Bronchial epithelial cell (primary cell): Measurements from ENCODE around the gene NUP43. TPM values are rescaled to one million over a fixed set of nuclear protein-coding genes. Genes with fewer than 3 reads are reported as not detected.

Source experiments
- DNase-seq: peaks from one replicate; pipeline ENCODE4 v3.0.0-alpha.2; 2010; ENCODE audit warnings: low read depth
- FAIRE-seq: peaks from 2 replicates; lab custom pipeline; 2011; peaks lifted over from hg19 to GRCh38; lab: Jason Lieb, UNC
- H3K27me3 ChIP-seq: 2 replicates; pipeline ENCODE4 v1.5.1; 2011; ENCODE audit warnings: low read length; ENCODE audit not compliant: control insufficient read depth, insufficient read depth
- H3K36me3 ChIP-seq: 2 replicates; pipeline ENCODE4 v1.5.1; 2011; ENCODE audit warnings: low read length; ENCODE audit not compliant: control insufficient read depth, insufficient read depth
- H3K4me3 ChIP-seq: 2 replicates; pipeline ENCODE4 v1.5.1; 2011; ENCODE audit warnings: mild to moderate bottlenecking, low read depth, low read length, control low read depth
- total RNA-seq: library from RNA; depleted of rRNA; stranded (reverse); fragments of >200 nt; gene quantifications from 2 replicates; pipeline ENCODE4 v1.2.1, GENCODE V29; 2014
- TF ChIP-seq, protein P1 (sequence below): IDR thresholded peaks from 2 replicates; pipeline ENCODE4 v1.5.1; 2011; ENCODE audit warnings: mild to moderate bottlenecking, moderate library complexity, low read length, control low read depth, inconsistent platforms; ENCODE audit not compliant: insufficient read depth, severe bottlenecking

Gene NUP43
- total RNA-seq, 1 donor from 2014 or later = 13.2 TPM

DNA sequence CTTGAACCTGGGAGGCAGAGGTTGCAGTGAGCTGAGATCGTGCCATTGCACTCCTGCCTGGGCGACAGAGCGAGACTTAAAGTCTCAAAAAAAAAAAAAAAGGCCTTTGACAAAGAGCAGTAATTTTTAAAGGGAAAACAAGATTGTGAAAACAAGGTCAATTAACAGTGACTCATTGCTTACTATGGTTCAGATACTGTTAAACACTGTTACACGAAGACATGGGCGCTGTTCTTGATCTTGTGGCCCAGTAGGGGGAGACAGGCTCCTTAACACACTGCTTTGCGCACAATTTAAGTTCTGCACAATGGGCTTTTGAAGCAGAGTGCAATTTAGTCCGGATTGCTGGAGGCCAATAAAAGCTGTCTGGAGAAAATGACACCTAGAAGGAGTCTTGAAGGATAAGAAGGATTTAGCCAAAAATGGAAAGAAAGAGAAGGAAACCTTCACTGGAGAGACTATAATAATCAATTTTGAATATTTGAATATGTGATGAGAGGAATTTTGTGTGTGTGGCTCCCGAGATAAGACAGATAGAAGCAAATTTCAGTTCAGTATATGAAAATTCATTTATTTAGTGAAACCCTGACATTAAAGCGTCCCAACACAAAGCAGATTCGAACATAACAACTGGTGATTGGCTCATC is 22.4 kb downstream of the NUP43 start:
- no peaks in the 10 kb centered on the region for H3K27me3 ChIP-seq
- no peaks in the 10 kb centered on the region for H3K36me3 ChIP-seq
- DNase-seq (peak; percentile 82), FAIRE-seq (no peak)
- TF ChIP-seq, protein P1, sequence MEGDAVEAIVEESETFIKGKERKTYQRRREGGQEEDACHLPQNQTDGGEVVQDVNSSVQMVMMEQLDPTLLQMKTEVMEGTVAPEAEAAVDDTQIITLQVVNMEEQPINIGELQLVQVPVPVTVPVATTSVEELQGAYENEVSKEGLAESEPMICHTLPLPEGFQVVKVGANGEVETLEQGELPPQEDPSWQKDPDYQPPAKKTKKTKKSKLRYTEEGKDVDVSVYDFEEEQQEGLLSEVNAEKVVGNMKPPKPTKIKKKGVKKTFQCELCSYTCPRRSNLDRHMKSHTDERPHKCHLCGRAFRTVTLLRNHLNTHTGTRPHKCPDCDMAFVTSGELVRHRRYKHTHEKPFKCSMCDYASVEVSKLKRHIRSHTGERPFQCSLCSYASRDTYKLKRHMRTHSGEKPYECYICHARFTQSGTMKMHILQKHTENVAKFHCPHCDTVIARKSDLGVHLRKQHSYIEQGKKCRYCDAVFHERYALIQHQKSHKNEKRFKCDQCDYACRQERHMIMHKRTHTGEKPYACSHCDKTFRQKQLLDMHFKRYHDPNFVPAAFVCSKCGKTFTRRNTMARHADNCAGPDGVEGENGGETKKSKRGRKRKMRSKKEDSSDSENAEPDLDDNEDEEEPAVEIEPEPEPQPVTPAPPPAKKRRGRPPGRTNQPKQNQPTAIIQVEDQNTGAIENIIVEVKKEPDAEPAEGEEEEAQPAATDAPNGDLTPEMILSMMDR = peak; percentile 87
- H3K4me3 ChIP-seq = no peak overlapping the region

GRCh38 chr6:149723262-149723661 is 23.1 kb downstream of the NUP43 start:
- no peak for DNase-seq
- H3K4me3 ChIP-seq = no peak overlapping the region
- TF ChIP-seq, protein P1 = no peak
- no peak for FAIRE-seq
- no peaks in the 10 kb centered on the region for H3K27me3 ChIP-seq
- no peaks in the 10 kb centered on the region for H3K36me3 ChIP-seq

GRCh38 chr6:149719531-149719930 is 26.8 kb downstream of the NUP43 start:
- Histone ChIP-seq H3K27me3 (no peaks in the 10 kb centered on the region), H3K4me3 (no peak overlapping the region), H3K36me3 (no peaks in the 10 kb centered on the region)
- TF ChIP-seq, protein P1 = no peak
- DNase-seq = no peak
- FAIRE-seq = no peak

- DNase-seq (peak; percentile 68), FAIRE-seq (no peak)
- peak within 1 kb of the TSS; percentile 91 for H3K4me3 ChIP-seq
- TF ChIP-seq, protein P1 = no peak
- H3K27me3 ChIP-seq = no peaks in the 10 kb centered on the region
- no peaks in the 10 kb centered on the region for H3K36me3 ChIP-seq
Observed at GRCh38 chr6:149717588-149718458, 28.5 kb downstream of the NUP43 start, which contains the start of gene LATS1. Gene LATS1 (minus strand): TSS chr6:149718101. CDS start chr6:149702126, 15,975 bp downstream.

DNA sequence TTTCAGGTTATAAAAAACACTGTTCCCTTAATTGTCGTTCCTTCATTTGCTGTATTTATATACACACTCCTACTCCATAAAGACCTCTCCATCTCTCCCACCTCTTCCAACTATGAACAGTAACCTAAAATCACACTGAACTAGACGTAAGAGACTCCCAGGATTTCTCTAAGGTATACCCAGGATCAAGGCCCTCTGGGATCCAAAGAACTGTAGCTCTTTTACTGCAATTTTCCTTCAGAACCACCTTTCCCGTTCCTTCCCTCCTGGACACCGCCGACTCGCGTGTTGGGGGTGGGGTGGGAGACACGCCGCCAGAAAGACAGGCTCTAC is 29.1 kb downstream of the NUP43 start:
- TF ChIP-seq, protein P1 = no peak
- Histone ChIP-seq H3K36me3 (no peaks in the 10 kb centered on the region), H3K27me3 (no peaks in the 10 kb centered on the region), H3K4me3 (peak overlapping the region; percentile 91)
- DNase-seq = no peak
- FAIRE-seq = no peak
